Activated T-cell treated with anti-CD3 and anti-CD28 coated beads for 1 hour (primary cell): ENCODE results near the gene TGM5.
"Not testable (repeated sequence)": the region's sequence is repeated elsewhere in the genome, so short reads cannot be mapped to it uniquely, and the experiment has no call there.

ENCODE experiments used
- DNase-seq: peaks from one replicate; pipeline ENCODE4 v3.0.0-alpha.2; 2020; ENCODE audit warnings: low read depth

TGM5 gene

GRCh38 chr15:43244092-43244491 lies 22.6 kb downstream of the TGM5 start:
- no peak for DNase-seq

- no peak for DNase-seq
These were observed 23.6 kb downstream of the TGM5 start for GRCh38 chr15:43243020-43243645.

- no peak for DNase-seq
These were observed 24.1 kb downstream of the TGM5 start for GRCh38 chr15:43242616-43243015.

- no peak for DNase-seq
These were observed 25.6 kb downstream of the TGM5 start for GRCh38 chr15:43241100-43241499.

- no peak for DNase-seq
These were observed 26.8 kb downstream of the TGM5 start for GRCh38 chr15:43239732-43240491.

- DNase-seq, result no peak
These were observed 28.0 kb downstream of the TGM5 start for GRCh38 chr15:43238671-43239131.

GRCh38 chr15:43237842-43238470 lies 28.8 kb downstream of the TGM5 start:
- no peak for DNase-seq

GRCh38 chr15:43235536-43235935 lies 31.2 kb downstream of the TGM5 start:
- DNase-seq, result no peak

GRCh38 chr15:43232289-43232874 lies 34.3 kb downstream of the TGM5 start:
- DNase-seq, result no peak

GRCh38 chr15:43230640-43231115 lies 36.0 kb downstream of the TGM5 start:
- DNase-seq, result no peak

- no peak for DNase-seq
These were observed 36.8 kb downstream of the TGM5 start for GRCh38 chr15:43229977-43230376.

- no peak for DNase-seq
These were observed 40.1 kb downstream of the TGM5 start for GRCh38 chr15:43226436-43227305.

GRCh38 chr15:43225950-43226255 lies 40.8 kb downstream of the TGM5 start:
- DNase-seq, result not testable (repeated sequence)

GRCh38 chr15:43225201-43225949 lies 41.4 kb downstream of the TGM5 start:
- DNase-seq, result peak; percentile 3

GRCh38 chr15:43221422-43221821 lies 45.3 kb downstream of the TGM5 start:
- no peak for DNase-seq

- no peak for DNase-seq
These were observed 45.7 kb downstream of the TGM5 start, which contains the start of gene EPB42 for GRCh38 chr15:43220991-43221403. TSS of gene EPB42 (minus strand) at chr15:43221018. CDS start at chr15:43220825, 193 bp downstream.

- no peak for DNase-seq
These were observed 46.5 kb downstream of the TGM5 start for GRCh38 chr15:43219929-43220928.

- DNase-seq, result no peak
These were observed 47.6 kb downstream of the TGM5 start for GRCh38 chr15:43218908-43219706.

GRCh38 chr15:43215961-43216360 lies 50.8 kb downstream of the TGM5 start:
- DNase-seq, result no peak
